ENCODE results near the gene SRGN. TPM values are rescaled to one million over a fixed set of nuclear protein-coding genes. Genes with fewer than 3 reads are reported as not detected.

Gene SRGN
- total and polyA plus RNA-seq, 2 of the 8 experiments (the other 6 are each of a cell fraction or from before 2014, with no cell fraction given), result 0.06 TPM; not detected in 1

DNA sequence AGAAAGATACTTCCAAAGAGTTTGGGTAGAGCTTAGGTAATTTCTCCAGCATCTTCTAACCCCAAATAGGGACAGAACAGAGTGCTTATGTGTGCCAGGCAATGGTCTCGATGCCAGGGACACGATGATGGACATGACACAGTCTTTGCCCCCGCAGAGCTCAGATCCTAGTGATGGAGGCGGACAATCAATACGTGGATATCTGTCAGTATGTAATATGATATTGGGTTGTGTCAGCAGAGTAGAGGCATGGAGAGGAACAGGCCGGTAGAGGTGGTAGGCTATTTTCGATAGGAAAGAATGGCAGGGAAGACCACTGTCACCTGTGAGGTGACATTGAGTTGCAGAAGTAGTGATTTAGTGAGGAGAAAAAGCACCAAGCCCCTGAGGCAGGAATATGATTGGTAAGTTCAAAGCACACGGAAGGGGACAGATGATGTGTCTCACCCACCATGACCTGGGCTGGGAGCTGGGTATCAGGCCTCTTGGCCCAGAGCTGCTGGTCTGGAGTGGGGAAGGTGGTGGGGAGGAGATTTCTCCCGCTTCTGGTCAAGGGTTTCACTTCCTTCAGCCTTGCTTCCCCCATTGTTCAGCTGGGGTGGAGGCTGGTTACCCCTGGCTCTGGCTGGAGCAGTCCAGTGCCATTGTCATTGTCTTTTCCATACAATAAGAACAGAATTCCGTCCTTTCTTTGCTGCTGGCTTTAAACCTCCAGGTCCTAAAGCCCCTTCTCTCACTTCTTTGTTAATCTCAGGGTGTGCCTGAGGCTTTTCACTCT is 36.0 kb upstream of the SRGN start (continued):
- TF ChIP-seq CEBPB (IDR thresholded peaks at IDR 0.05; ENCODE audit: low read depth, low read length) (no peak), GTF2F1 (IDR thresholded peaks at IDR 0.05; ENCODE audit: borderline replicate concordance, low read depth, low read length) (no peak), RFX5 (IDR thresholded peaks at IDR 0.05; ENCODE audit: borderline replicate concordance, low read depth, low read length) (no peak), RXRA (IDR thresholded peaks at IDR 0.05; ENCODE audit: insufficient read depth, low read depth, low read length) (no peak), TEAD4 (IDR thresholded peaks at IDR 0.05; ENCODE audit: low read depth, low read length) (no peak), HDAC6 (IDR thresholded peaks at IDR 0.05; ENCODE audit: low read depth, low read length) (no peak), POLR2AphosphoS5 (IDR thresholded peaks at IDR 0.05; ENCODE audit: low read depth, low read length) (no peak), POU5F1 (IDR thresholded peaks at IDR 0.05; ENCODE audit: low read depth, low read length) (no peak), HDAC2 (IDR thresholded peaks at IDR 0.05; ENCODE audit: borderline replicate concordance in 1 of 2, low read depth in 2 of 2, low read length in 2 of 2) (no peak), SIRT6 (IDR thresholded peaks at IDR 0.05; ENCODE audit: low read length) (no peak)
- TF ChIP-seq, protein P1, sequence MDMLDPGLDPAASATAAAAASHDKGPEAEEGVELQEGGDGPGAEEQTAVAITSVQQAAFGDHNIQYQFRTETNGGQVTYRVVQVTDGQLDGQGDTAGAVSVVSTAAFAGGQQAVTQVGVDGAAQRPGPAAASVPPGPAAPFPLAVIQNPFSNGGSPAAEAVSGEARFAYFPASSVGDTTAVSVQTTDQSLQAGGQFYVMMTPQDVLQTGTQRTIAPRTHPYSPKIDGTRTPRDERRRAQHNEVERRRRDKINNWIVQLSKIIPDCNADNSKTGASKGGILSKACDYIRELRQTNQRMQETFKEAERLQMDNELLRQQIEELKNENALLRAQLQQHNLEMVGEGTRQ (IDR thresholded peaks at IDR 0.05; ENCODE audit: low read length), result no peak
